CD4-positive, alpha-beta T cell treated with Interleukin-17A for 4 hours (primary cell): ENCODE results near the gene GZMM.

Experiments
- DNase-seq: peaks from one replicate; pipeline ENCODE4 v3.0.0-alpha.2; 2020; ENCODE audit warnings: mixed read lengths

The GZMM gene

DNA sequence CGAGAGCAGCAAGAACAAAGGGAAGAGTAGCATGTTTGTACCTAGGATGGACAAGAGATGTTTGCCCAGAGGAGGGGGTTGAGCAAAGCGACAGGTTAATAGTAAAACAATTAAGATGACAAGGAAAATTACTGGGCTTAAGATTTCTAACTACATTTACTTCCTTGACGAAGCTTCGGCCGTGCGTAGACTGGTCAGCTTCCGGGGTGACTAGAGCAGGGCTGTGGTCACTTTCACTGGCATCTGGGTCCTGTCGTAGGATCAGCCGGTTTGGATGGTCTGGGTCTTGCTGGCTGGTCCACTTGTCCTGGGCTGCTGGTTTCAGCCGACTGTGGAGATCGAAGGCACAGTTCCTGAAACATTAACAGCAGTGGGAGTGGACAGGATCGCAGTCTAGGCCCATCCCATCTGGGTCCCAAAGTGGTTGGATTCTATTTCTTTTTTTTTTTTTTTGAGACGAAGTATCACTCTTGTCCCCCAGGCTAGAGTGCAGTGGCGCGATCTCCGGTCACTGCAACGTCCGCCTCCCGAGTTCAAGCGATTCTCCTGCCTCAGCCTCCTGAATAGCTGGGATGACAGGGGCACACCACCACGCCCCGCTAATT is 23.5 kb downstream of the GZMM start:
- DNase-seq = no peak

DNA sequence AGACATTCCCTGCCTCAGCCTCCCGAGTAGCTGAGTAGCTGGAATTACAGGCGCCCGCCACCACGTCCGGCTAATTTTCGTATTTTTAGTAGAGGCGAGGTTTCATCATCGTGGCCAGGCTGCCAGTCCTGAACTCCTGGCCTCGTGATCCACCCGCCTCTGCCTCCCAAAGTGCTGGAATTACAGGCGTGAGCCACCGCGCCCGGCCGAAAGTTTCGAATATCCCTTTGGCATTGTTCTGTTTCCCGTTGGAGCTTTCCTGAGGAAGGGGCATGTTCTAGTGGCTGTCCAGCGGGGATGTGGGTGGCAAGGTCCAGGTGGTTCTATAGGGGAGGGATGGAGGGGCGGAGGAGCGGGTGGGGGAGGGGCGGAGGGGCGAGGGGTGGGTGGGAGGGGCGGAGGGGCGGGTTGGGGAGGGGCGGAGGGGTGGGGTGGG is 26.4 kb downstream of the GZMM start:
- DNase-seq = no peak

DNA sequence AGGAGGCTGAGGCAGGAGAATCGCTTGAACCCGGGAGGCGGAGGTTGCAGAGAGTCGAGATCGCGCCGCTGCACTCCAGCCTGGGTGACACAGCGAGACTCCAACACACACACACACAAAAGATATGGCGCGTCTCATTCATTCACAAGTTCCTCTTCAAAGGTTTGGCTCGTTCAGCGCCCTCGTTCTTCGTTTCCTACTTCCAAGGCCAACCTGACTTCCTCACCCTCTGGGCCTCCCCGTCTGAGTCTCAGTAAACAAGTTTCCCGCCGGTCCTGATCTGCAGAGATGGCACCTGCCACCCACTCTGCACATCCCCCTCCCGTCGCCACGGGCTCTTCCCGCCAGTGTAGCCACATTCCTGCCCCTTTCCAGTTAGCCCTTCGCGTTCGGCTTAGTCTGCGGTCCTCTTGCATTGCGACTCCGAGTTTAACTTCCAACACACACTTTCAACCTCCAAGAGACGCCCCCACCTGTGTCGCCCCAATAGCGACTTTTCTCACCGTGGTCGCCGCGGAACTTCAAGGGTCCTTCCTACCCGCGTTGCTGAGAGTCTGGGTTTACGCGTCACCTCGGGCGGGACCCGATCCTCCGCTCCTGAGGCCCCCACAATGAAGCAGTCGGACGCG is 27.2 kb downstream of the GZMM start:
- DNase-seq = peak; percentile 64

DNA sequence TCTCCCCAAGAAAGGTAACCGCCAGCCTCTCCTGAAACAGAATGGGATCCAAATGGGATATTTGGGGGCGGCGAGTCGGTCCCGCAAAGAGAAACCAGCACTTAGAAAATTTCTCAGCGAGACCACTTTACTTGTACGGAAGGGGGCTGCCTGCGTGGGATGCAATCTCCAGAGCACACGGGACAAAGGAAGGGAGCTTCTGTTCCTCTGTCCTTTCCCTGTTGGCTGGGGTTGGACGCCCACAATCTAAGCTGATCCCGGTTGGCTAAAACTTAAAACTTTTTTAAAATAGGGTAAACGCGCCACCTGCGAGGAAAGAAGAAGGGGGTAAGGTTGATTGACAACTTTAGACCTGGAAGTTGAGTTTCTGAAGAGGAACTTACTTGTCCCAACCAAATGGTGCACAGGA is 27.7 kb downstream of the GZMM start:
- DNase-seq = peak; percentile 12

DNA sequence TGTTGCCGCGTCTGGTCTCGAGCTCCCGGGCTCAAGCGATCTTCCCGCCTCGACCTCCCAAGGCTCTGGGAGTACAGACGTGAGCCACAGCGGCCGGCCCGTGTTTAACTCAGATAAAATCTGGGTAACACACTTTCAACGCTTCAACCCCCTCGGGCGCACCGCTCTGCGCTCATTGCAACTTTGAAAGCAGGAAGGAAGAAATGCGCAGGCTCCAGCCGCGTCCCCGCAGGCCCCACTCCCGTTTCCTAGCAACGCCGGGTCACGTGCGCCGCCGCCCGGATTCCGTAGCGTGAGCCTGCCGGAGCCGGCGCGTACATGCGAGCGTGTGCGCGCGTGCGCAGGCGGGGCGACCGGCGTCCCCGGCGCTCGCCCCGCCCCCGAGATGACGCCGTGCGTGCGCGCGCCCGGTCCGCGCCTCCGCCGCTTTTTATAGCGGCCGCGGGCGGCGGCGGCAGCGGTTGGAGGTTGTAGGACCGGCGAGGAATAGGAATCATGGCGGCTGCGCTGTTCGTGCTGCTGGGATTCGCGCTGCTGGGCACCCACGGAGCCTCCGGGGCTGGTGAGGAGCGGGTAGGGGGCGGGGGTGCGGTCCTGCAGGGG is 28.4 kb downstream of the GZMM start, which contains the start of gene BSG:
Gene BSG, plus strand, starts transcription at position 457 of the 603 bp plus-strand sequence. Its CDS starts 39 bp downstream, at position 496.
- DNase-seq = peak; percentile 99

DNA sequence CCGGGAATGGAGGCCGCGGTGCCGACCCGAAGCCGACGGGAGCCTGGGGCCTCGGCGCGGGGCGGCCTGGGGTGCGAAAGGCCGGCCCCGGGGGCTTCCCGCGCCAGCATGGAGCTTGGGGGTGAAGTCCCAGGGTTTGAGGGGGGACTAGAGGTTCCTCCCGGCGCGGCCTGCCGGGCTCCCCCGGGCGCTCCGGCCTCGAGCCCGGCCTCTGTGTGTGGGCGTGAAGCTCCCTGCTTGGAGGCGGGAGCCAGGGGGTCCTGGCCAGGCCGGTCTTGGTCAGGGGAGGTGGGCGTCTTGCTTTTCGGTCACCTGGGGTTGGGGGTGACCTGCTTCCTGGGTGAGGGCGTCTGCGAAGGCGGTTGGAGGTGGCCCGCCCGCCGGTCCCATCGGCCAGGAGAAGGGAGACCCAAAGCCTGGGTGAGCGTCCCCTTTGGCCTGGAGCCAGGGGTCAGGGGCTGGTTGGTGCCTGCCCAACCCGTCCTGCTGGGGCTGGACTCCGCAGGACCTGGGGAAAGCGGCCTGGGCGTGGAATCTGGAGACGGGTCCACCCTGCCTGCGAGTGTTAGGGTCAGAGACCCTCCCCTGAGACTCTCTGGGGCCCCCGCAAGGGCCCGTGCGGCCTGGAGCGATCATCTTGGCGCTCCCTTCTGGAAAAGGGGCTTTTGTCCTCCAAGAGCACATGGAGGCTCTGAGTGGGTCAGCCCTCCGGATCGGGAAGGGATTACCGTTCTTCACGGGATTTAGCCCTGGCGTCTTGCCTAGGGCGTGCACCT is 29.1 kb downstream of the GZMM start:
- peak; percentile 28 for DNase-seq

DNA sequence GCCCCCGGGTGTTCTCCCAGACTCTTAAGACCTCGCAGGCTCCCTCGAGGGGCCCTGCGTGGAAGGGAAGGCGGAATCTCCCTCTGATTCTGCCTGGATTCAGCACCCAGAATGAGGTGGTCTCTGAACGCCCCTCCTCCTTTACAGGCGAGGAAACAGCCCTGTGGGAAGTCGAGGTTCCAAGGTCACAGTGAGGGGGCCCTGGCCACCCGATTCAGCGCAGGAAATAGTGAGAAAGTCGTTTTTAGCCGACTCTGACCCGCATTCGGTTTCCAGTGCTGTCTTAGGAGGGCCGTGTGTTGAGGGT is 29.6 kb downstream of the GZMM start:
- no peak for DNase-seq

DNA sequence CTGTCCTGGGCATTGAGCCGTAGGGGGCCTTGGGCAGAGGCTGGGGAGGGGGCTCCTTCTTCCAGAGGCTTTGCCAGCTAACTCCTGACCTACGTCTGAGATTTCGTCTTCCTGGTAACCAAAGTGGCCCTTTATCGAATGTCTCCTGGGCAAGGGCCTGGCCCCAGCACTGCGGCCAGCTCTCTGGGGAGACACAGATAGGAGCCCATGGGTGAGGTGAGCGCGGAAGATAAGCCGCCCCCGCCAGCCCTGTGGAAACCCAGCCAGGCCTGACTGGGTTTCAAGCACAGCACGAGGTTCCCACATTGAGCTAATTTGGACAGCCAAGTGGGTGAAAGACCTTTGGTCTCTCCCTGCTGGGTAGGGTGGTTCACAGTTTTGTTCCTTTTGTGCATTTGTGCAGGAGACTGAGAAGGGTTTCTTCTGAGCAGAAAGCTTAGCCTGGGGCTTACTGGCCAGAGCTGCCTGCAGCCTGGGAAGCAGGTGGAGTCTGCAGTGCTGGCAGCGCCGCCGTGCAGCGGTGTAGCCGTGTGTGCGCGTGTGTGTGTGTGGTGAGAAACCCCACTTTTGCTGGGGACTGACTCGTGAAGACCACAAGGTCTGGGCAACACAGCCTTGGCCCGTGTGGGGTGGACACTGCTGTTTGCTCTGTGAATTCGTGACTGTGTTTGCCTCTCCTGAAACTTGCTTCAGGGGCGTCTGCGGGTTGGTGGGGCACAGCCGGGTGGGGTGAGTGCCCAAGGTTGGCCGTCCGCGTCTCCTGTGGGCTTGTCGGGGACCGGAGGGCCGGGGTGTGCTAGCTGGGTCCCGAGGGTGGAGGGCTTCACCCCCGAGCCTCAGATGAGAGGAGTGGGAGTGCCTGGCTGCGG is 31.0 kb downstream of the GZMM start:
- DNase-seq = no peak

DNA sequence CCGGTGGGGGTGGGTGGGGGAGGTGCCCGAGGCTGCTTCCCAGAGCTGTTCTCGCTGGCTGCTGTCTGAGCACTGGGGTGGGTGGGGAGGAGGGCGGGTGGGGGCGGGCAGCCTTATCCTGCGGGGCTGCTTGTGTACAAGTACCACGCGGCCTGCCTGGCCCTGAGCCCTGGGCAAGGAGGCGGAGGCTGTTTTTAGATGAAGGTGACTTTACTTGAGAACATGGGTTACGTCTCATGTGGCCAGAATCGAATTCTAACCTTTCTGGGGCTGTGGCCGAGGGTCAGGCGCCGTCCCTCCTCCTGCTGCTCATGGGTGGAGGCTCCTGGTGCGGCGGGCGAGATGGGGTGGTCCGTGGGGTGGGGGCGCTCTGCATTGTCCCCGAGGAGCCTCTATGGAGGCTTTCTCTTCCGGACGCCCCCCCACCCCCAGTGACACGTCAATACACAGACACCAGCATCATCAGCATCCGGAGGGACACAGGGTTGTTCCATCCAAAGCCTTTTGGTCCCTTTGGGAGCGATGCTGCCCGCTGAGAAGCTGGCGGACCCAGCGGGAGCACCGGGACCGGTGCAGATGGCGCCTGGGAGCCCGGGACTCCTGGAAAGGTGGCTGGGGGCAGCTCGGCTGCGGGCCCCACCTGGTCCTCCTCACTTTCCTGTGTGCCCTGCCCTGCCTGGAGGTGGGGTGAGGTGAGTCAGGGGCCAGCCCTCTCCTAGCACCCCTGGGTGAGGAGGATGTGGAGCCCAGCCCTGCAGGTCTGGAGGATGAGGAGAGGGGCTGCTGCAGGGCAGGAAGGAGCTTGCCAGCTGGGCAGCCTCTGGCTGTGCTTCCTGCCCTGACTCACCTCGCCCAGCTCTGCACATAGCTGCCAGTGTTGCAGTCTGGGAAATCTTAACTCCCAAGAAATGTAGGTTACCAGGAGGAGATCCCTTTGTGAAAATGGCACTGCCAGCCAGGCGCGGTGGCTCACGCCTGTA is 32.0 kb downstream of the GZMM start:
- DNase-seq = no peak

DNA sequence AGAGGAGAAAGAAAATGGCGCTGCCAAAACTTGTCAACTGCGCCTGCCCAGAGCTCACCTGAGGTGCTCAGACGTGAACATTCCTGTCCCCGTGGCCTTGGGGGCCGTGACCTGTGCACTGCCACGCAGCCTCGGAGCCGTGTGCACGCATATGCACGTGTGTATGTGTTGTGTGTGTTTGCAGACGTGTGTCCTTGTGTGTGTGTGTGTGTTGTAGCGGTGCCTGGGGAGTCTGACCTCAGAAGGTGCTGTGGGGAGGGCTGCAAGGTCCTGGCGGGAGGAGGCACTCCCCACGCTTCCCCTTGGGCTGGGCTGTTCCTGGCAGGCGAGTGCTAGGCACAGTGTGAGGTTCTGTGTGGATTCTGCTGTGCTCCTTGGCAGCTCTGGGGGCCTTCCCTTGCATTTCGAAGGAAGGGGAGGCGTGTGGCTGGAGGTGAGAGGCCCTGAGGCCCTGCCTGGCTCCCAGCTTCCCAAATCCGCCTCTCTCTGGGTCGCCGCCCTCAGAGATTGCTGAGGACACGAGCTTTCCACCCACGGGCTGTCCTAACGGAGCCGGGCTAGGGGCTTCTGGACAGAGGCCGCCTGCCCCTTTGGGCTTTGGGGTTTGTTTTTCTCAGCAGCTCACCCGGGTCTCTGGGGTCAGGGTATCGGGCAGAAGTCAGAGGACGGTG is 33.0 kb downstream of the GZMM start:
- no peak for DNase-seq

DNA sequence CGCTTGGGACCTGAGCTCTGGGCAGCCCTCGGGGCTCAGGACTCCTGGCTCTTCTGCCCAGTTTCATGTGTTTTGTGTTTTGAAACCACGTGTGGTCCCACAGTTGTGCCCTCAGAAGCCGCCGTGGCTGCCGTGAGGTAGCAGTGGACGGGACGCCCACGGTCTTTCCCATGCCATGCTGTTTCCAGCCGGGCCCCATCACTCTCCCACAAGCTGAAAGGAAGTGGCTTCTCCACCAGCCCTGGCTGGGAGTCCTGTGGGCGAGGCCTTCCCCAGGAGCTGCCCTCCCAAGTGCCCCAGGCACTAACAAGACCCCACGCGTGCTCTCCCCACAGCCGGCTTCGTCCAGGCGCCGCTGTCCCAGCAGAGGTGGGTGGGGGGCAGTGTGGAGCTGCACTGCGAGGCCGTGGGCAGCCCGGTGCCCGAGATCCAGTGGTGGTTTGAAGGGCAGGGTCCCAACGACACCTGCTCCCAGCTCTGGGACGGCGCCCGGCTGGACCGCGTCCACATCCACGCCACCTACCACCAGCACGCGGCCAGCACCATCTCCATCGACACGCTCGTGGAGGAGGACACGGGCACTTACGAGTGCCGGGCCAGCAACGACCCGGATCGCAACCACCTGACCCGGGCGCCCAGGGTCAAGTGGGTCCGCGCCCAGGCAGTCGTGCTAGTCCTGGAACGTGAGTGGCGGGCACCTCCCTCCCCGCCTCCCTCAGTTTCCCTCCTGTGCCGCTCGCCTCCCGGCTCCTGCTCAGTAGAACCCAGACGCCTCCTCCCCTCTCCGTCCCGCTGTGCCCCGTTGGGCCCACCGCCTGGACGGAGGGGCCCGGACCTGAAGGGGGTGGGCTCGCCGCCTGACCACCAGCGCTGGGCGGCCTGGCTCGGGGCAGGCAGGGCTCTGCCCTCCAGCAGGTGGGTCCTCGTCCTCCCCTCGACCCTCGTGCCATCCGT is 33.9 kb downstream of the GZMM start:
- no peak for DNase-seq

DNA sequence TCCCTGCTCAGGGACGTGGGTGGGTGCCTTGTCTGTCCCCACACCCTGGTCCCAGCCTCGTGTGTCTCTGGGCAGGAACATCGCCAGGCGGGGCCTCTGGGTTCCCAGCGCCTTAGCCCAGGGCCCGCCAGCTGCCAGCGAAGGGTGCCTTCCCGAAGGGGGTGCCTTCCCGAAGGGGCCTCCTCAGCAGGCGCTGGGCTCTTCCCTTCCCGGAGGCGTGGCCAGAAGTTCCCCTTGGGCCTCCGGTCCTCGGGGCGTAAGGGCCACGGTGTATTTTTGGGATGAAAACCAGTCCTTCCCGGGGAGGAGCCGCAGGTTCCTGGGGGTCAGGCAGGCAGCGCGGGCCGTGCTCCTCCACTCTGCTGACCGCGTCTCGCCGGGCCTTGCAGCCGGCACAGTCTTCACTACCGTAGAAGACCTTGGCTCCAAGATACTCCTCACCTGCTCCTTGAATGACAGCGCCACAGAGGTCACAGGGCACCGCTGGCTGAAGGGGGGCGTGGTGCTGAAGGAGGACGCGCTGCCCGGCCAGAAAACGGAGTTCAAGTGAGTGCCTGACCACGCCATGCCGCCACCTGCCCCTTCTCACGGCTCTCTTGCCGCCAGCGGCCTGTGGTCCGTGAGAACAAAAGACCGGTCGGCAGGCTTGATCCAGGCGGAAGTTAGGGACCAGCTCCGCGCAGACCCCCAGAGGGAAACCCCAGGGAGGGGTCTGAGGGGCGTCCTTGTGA is 35.4 kb downstream of the GZMM start:
- DNase-seq = no peak

DNA sequence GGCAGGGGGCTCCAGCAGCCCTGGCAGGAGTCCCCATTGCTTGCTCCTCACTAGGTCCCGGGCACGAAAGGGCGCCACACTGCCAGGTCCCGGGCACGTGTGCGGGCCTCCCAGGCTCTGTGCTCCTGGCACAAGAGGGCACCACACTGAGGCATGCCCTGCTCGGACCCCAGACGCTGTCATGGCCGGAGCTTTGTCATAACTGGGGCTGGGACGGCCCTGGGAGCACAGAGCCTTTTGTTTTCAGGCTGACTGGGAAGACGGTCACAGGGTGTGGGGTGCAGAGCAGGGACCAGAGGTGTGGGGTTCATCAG is 35.9 kb downstream of the GZMM start:
- no peak for DNase-seq

DNA sequence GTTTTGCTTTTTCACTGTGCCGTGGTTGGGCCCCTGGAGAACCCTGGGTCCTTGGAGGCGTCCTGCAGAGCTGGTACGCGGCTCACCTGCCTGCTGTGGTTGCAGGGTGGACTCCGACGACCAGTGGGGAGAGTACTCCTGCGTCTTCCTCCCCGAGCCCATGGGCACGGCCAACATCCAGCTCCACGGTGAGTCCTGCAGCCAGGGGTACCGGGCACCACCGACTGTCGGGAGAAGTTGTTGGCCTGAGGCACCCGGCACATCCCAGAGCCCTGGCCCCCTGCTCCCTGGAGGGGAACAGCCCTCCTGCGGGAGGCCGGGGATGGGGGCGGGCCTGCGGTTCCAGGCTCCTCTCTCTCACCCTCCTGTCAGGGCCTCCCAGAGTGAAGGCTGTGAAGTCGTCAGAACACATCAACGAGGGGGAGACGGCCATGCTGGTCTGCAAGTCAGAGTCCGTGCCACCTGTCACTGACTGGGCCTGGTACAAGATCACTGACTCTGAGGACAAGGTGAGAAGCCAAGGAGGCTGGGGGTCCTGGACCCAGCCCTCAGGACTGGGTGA is 36.5 kb downstream of the GZMM start:
- DNase-seq = no peak

DNA sequence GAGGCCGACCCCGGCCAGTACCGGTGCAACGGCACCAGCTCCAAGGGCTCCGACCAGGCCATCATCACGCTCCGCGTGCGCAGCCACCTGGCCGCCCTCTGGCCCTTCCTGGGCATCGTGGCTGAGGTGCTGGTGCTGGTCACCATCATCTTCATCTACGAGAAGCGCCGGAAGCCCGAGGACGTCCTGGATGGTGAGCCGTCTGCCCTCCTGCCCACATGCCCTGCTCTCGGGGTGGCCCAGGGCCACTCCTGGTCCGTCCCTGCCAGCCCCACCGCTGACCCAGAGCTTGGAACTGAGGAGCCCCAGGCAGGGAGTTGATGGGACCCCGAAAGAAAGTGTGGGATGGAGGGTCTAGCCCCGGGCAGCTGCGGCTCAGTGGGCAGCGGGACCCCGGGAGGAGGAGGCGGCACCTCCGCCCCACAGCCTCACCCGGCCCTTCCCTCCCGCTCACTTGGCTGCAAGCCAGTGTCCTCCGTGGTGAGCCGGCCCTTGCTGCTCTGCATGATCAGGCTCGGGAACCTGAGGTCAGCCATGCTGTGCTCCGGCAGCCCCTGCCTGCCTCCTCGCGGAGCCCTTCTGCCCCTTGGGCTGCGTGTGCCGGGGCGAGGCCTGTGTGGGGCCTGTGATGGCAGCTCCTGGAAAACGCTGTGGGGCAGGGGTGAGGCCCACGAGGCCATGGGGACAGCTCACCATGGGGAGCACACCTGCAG is 37.7 kb downstream of the GZMM start:
- DNase-seq = no peak

DNA sequence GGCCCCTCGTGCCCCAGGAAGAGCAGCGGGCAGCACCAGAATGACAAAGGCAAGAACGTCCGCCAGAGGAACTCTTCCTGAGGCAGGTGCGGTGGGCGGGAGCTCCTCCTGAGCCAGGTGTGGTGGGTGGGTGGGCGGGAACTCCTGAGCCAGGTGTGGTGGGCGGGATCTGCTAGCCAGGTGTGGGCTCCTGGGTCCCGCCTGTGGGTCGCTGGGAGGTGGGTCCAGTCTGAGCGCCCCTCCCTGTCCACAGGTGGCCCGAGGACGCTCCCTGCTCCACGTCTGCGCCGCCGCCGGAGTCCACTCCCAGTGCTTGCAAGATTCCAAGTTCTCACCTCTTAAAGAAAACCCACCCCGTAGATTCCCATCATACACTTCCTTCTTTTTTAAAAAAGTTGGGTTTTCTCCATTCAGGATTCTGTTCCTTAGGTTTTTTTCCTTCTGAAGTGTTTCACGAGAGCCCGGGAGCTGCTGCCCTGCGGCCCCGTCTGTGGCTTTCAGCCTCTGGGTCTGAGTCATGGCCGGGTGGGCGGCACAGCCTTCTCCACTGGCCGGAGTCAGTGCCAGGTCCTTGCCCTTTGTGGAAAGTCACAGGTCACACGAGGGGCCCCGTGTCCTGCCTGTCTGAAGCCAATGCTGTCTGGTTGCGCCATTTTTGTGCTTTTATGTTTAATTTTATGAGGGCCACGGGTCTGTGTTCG is 38.8 kb downstream of the GZMM start:
- no peak for DNase-seq

DNA sequence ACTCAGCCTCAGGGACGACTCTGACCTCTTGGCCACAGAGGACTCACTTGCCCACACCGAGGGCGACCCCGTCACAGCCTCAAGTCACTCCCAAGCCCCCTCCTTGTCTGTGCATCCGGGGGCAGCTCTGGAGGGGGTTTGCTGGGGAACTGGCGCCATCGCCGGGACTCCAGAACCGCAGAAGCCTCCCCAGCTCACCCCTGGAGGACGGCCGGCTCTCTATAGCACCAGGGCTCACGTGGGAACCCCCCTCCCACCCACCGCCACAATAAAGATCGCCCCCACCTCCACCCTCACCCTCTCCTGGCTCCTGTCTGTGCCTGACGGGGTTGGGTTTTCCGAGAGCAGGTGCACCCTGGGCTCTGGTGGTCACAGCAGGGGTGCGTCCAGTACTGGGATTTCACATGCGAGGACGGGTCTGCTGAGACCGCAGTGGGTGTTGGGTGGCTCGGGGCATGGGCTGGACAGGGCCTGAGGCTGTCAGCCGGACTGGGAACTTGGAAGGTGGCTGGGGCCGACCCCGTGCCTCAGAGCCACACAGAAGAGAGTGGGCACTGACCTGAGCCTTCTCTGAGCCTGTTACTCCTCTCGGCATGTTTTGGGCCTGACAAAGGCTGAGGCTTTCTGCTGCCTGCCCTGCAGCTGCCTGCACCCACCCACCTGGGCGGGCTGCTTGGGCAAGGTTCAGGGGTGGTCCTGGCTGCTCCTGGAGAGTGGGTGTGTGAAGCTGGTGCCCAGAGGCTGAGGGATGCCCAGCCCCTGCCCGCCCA is 39.5 kb downstream of the GZMM start:
- no peak for DNase-seq
